ENCODE results near the gene PTPRT. TPM values are rescaled to one million over a fixed set of nuclear protein-coding genes. Genes with fewer than 3 reads are reported as not detected.

PTPRT gene
- total RNA-seq, 1 donor = not detected

DNA sequence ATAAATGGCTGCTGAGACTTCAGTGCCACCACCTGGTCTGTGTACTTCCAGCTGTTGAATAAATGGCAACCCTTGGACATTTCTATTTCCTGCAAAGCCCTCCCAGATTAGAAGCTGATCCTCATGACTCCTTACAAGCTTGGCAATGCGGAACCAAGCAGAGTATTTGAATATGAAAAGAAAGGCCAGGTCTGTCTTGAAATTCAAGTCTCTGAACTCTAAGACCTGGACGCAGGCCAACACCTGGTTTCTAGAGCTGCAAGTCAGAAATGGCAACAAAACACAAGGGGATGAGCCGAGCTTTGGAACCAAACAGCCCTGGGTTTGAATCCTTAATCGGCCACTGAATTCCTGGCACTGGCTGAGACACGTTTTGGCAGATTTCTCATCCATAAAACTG, 353.4 kb downstream of the PTPRT start:
- no peak for DNase-seq (ENCODE audit: low read depth)
- H3K4me3 ChIP-seq (ENCODE audit: low read depth, low read length) = no peak overlapping the region
- TF ChIP-seq CTCF (IDR thresholded peaks at IDR 0.05; ENCODE audit: insufficient read depth, low read depth, low read length) = no peak

DNA sequence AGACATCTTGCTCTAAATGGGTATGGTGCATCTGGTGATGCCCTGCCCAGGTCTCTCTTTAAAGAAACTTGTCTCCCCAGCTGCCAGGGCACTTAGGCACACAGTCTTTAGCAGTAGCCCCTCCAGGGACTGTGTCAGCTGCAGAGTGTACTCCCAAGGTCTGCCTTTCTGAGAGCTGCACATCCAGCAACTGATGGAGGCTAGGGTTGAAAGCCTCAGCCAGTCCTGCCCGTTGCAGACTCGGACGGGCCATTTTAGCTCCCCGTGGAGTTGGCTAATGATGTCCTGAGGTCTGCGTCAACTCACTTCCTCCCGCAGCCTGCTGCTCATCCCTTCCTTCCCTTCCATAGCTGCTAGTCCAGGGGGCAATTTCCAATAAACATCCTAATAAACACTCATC, 381.8 kb downstream of the PTPRT start:
- TF ChIP-seq CTCF (IDR thresholded peaks at IDR 0.05; ENCODE audit: insufficient read depth, low read depth, low read length) = no peak
- H3K4me3 ChIP-seq (ENCODE audit: low read depth, low read length) = no peak overlapping the region
- DNase-seq (ENCODE audit: low read depth) = no peak

DNA sequence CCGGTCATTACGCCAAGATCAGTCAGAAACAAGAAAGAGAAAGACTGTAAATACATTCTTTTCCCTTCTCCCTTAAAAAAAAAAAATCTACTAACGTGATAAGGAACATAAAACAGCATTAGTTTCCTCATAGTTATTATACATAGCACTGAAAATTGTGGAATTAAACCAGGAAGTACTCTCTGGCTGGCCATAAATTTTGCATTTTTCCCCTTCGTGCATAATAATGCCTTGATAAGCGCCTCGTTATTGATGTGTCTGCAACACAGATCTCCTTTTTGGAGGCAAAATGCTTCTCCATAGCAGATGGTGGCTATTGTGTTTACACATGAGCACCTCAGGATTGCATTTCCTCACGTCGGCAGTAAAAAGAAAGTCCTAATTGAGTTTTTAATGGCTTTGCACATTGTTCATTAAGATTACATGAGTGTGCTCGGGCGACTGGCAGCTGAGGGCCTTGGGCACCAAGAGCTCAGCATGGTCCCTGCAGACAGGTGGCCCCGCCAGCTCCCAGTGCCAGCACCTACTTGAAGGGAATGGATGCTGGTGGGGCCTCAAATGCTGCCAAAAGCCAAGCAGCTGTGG, 394.5 kb downstream of the PTPRT start:
- H3K4me3 ChIP-seq (ENCODE audit: low read depth, low read length) = no peak overlapping the region
- no peak for DNase-seq (ENCODE audit: low read depth)
- TF ChIP-seq CTCF (IDR thresholded peaks at IDR 0.05; ENCODE audit: insufficient read depth, low read depth, low read length) = no peak

- no peak for DNase-seq (ENCODE audit: low read depth)
- TF ChIP-seq CTCF (IDR thresholded peaks at IDR 0.05; ENCODE audit: insufficient read depth, low read depth, low read length) = no peak
- H3K4me3 ChIP-seq (ENCODE audit: low read depth, low read length) = no peak overlapping the region
Measured at GRCh38 chr20:42792052-42792451, 397.7 kb downstream of the PTPRT start.

DNA sequence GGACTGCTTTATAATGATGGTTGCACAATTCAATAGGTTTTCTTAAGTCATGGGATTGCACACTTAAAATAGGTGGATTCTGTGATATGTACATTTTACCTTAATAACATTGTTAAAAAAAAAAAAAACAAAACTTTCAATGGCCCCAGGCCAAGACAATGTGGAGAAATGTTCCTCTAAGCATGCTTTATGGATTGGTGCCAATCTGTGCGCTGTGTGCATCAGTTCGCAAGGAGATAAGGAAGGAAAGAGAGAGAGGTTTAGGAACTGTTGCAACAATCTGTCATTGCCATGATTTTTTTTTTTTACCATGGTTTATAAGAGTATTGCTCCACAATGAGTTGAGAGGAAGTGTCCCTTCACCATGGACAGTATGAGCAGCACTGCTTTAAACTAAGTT, 399.6 kb downstream of the PTPRT start:
- no peak for TF ChIP-seq CTCF (IDR thresholded peaks at IDR 0.05; ENCODE audit: insufficient read depth, low read depth, low read length)
- no peak overlapping the region for H3K4me3 ChIP-seq (ENCODE audit: low read depth, low read length)

DNA sequence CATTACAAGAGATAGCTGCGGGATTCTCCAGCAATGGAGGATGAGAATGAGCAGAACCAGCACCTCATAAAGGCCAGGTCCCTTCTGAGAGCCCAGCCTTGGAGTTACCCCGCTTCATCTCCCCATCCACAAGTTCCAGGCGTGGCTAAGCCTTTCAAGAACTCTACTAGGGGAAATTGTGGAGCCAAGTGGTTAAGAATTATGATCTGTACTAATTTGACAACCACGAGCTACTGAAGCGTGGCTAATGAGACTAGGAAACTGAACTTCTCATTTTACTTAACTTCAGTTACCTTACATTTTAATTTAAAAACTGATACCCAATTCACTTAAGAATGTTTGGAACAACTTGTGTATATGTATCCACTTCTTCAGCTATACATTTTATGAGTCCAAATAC, 401.0 kb downstream of the PTPRT start:
- DNase-seq (ENCODE audit: low read depth) = no peak
- no peak for TF ChIP-seq CTCF (IDR thresholded peaks at IDR 0.05; ENCODE audit: insufficient read depth, low read depth, low read length)
- no peak overlapping the region for H3K4me3 ChIP-seq (ENCODE audit: low read depth, low read length)

More for the DNA sequence above, 399.6 kb downstream of the PTPRT start:
- DNase-seq (ENCODE audit: low read depth) = no peak

DNA sequence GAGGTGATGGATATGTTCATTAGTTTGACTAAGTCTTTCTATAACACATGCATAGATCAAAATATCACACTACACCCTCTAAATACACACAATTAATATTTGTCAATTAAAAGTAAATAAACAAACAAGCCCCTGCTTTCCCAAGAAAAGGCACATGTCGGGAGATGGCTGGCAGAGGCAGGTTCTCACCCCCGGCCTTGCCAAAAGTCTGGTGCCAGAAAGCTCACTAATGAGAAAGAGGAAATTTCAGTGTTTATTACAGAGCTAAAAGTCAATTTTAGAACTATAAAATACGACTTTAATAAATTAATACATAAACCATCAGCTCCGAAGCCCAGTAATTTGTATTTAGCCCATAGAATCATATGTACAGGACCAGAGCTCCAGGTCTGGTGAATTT, 404.7 kb downstream of the PTPRT start:
- no peak for TF ChIP-seq CTCF (IDR thresholded peaks at IDR 0.05; ENCODE audit: insufficient read depth, low read depth, low read length)
- DNase-seq (ENCODE audit: low read depth) = no peak

More for the DNA sequence above, 404.7 kb downstream of the PTPRT start:
- H3K4me3 ChIP-seq (ENCODE audit: low read depth, low read length) = no peak overlapping the region
